ENCODE data around the gene SLC22A2.

The SLC22A2 gene

GRCh38 chr6:160261991-160262680 lies 3.5 kb upstream of the SLC22A2 start:
- H3K27me3 ChIP-seq = no peaks in the 10 kb centered on the region
- no peak for TF ChIP-seq CTCF (IDR thresholded peaks at IDR 0.05)
- H3K9me3 ChIP-seq = no peaks in the 10 kb centered on the region
- DNase-seq = peak in 1 of 2 donors; percentile 38
- H3K36me3 ChIP-seq = no peaks in the 10 kb centered on the region
- H3K4me3 ChIP-seq = no peak overlapping the region
- intact Hi-C loops (cut with DNase I; ENCODE audit: low total_unique reads) = no loop called here
- no peaks in the 10 kb centered on the region for H3K4me1 ChIP-seq
- H3K27ac ChIP-seq = no peak overlapping the region

GRCh38 chr6:160260803-160261450 lies 2.3 kb upstream of the SLC22A2 start:
- no peaks in the 10 kb centered on the region for H3K36me3 ChIP-seq
- H3K27ac ChIP-seq = no peak overlapping the region
- intact Hi-C loops (cut with DNase I; ENCODE audit: low total_unique reads) = no loop called here
- H3K4me3 ChIP-seq = no peak overlapping the region
- no peaks in the 10 kb centered on the region for H3K27me3 ChIP-seq
- H3K4me1 ChIP-seq = no peaks in the 10 kb centered on the region
- DNase-seq = peak in 1 of 2 donors; percentile 17
- TF ChIP-seq CTCF (IDR thresholded peaks at IDR 0.05) = no peak
- H3K9me3 ChIP-seq = no peaks in the 10 kb centered on the region

- Histone ChIP-seq H3K27me3 (no peaks in the 10 kb centered on the region), H3K9me3 (no peaks in the 10 kb centered on the region), H3K27ac (no peak overlapping the region), H3K4me3 (no peak overlapping the region), H3K36me3 (no peaks in the 10 kb centered on the region), H3K4me1 (no peaks in the 10 kb centered on the region)
- intact Hi-C loops (cut with DNase I; ENCODE audit: low total_unique reads) = no loop called here
- DNase-seq = peak in 1 of 2 donors; percentile 41
- TF ChIP-seq CTCF (IDR thresholded peaks at IDR 0.05) = no peak
Observed at GRCh38 chr6:160260367-160260766, 1.7 kb upstream of the SLC22A2 start.

GRCh38 chr6:160259598-160259997 lies 977 bp upstream of the SLC22A2 start:
- Histone ChIP-seq H3K4me1 (no peaks in the 10 kb centered on the region), H3K27ac (no peak overlapping the region), H3K27me3 (no peaks in the 10 kb centered on the region), H3K9me3 (no peaks in the 10 kb centered on the region), H3K4me3 (no peak overlapping the region), H3K36me3 (no peaks in the 10 kb centered on the region)
- DNase-seq = peak in 1 of 2 donors; percentile 35
- intact Hi-C loops (cut with DNase I; ENCODE audit: low total_unique reads) = no loop called here
- TF ChIP-seq CTCF (IDR thresholded peaks at IDR 0.05) = no peak

GRCh38 chr6:160259143-160259425 lies 463 bp upstream of the SLC22A2 start:
- no peak overlapping the region for H3K27ac ChIP-seq
- H3K9me3 ChIP-seq = no peaks in the 10 kb centered on the region

More at GRCh38 chr6:160259143-160259425, 463 bp upstream of the SLC22A2 start:
- intact Hi-C loops (cut with DNase I; ENCODE audit: low total_unique reads) = no loop called here
- TF ChIP-seq CTCF (IDR thresholded peaks at IDR 0.05) = no peak
- H3K27me3 ChIP-seq = no peaks in the 10 kb centered on the region
- H3K4me3 ChIP-seq = no peak overlapping the region
- DNase-seq = peak in 1 of 2 donors; percentile 44
- no peaks in the 10 kb centered on the region for H3K4me1 ChIP-seq
- H3K36me3 ChIP-seq = no peaks in the 10 kb centered on the region
